Neuronal stem cell (in vitro differentiated cells): ENCODE data around the gene TRPM8. TPM values are rescaled to one million over a fixed set of nuclear protein-coding genes. Genes with fewer than 3 reads are reported as not detected.
"Not testable (repeated sequence)": the region's sequence is repeated elsewhere in the genome, so short reads cannot be mapped to it uniquely, and the experiment has no call there.

Experiments
- DNase-seq: peaks from one replicate; pipeline ENCODE4 v3.0.0-alpha.2; 2013; ENCODE audit warnings: low spot score
- H2AFZ ChIP-seq: one replicate; pipeline ENCODE4 v1.6.1; 2013; ENCODE audit warnings: mild to moderate bottlenecking, low read length, inconsistent platforms
- H2AK5ac ChIP-seq: 2 replicates; pipeline ENCODE4 v1.6.1; 2013; ENCODE audit warnings: low read depth, mild to moderate bottlenecking, inconsistent platforms, low read length, moderate library complexity, mixed read lengths
- H2BK120ac ChIP-seq: 2 replicates; pipeline ENCODE4 v1.6.1; 2013; ENCODE audit warnings: low read depth, mild to moderate bottlenecking, inconsistent platforms, low read length, moderate library complexity, mixed read lengths
- H2BK12ac ChIP-seq: one replicate; pipeline ENCODE4 v1.6.1; 2013; ENCODE audit warnings: low read length, inconsistent platforms
- H2BK15ac ChIP-seq: 2 replicates; pipeline ENCODE4 v1.6.1; 2013; ENCODE audit warnings: mild to moderate bottlenecking, low read length, inconsistent platforms, mixed read lengths
- H2BK5ac ChIP-seq: one replicate; pipeline ENCODE4 v1.6.1; 2013; ENCODE audit warnings: inconsistent platforms, mild to moderate bottlenecking, low read length, moderate library complexity
- H3K14ac ChIP-seq: one replicate; pipeline ENCODE4 v1.6.1; 2013; ENCODE audit warnings: low read length, inconsistent platforms
- H3K18ac ChIP-seq: 2 replicates; pipeline ENCODE4 v1.6.1; 2013; ENCODE audit warnings: low read length, inconsistent platforms
- H3K23ac ChIP-seq: 2 replicates; pipeline ENCODE4 v1.6.1; 2013; ENCODE audit warnings: low read depth, mild to moderate bottlenecking, mixed read lengths, low read length, inconsistent platforms; ENCODE audit not compliant: poor library complexity
- H3K27ac ChIP-seq: replicated peaks from 3 replicates; pipeline ENCODE4 v1.5.1; 2013; ENCODE audit warnings: low read length, inconsistent platforms
- H3K27me3 ChIP-seq, 3 experiments: 2 replicates each; pipeline ENCODE4 v1.6.1; 2013; ENCODE audit warnings: low read length in 3 of 3, mild to moderate bottlenecking in 2 of 3, inconsistent platforms in 1 of 3, low read depth in 1 of 3, mixed read lengths in 1 of 3, moderate library complexity in 1 of 3; ENCODE audit not compliant: control insufficient read depth in 3 of 3, insufficient read depth in 3 of 3
- H3K36me3 ChIP-seq, 2 donors: replicated peaks in 1 of 2; 2 replicates each; pipeline ENCODE4 v1.6.1; 2013; ENCODE audit warnings: low read length in 2 of 2; ENCODE audit not compliant: control insufficient read depth in 2 of 2, insufficient read depth in 2 of 2
- H3K4ac ChIP-seq: 2 replicates; pipeline ENCODE4 v1.6.1; 2013; ENCODE audit warnings: inconsistent platforms, mild to moderate bottlenecking, low read length, moderate library complexity
- H3K4me1 ChIP-seq, 2 donors: 1 replicate in 1 of 2; 2 replicates in 1 of 2; pipeline ENCODE4 v1.6.1; 2013; ENCODE audit warnings: low read length in 2 of 2, low read depth in 1 of 2; ENCODE audit not compliant: control insufficient read depth in 2 of 2, insufficient read depth in 1 of 2
- H3K4me2 ChIP-seq: one replicate; pipeline ENCODE4 v1.6.1; 2013; ENCODE audit warnings: mild to moderate bottlenecking, low read length, inconsistent platforms; ENCODE audit not compliant: insufficient read depth, poor library complexity, severe bottlenecking
- H3K4me3 ChIP-seq, 2 donors: 2 replicates each; pipeline ENCODE4 v1.5.1; 2013; ENCODE audit warnings: low read length in 2 of 2, mild to moderate bottlenecking in 2 of 2, inconsistent platforms in 1 of 2, moderate library complexity in 1 of 2
- H3K79me1 ChIP-seq: one replicate; pipeline ENCODE4 v1.6.1; 2013; ENCODE audit warnings: low read depth, mild to moderate bottlenecking, inconsistent platforms, low read length, moderate library complexity
- H3K9ac ChIP-seq: one replicate; pipeline ENCODE4 v1.6.1; 2013; ENCODE audit warnings: mild to moderate bottlenecking, low read depth, low read length, inconsistent platforms; ENCODE audit not compliant: poor library complexity
- H3K9me3 ChIP-seq, 2 donors: replicated peaks in 1 of 2; 2 replicates each; pipeline versions ENCODE3 to v1.6.1; 2013; ENCODE audit warnings: low read length in 2 of 2, mild to moderate bottlenecking in 2 of 2, inconsistent platforms in 1 of 2, low read depth in 1 of 2, mixed read lengths in 1 of 2, moderate library complexity in 1 of 2; ENCODE audit not compliant: control insufficient read depth in 2 of 2, insufficient read depth in 1 of 2
- H4K8ac ChIP-seq: one replicate; pipeline ENCODE4 v1.6.1; 2013; ENCODE audit warnings: low read depth, mild to moderate bottlenecking, inconsistent platforms, low read length, moderate library complexity
- H4K91ac ChIP-seq: one replicate; pipeline ENCODE4 v1.6.1; 2013; ENCODE audit warnings: low read length, low read depth, mild to moderate bottlenecking, inconsistent platforms; ENCODE audit not compliant: poor library complexity
- WGBS, 2 donors: extraction: QIAGEN DNeasy Blood & Tissue Kit; methylation state at CpG; one replicate each; pipeline ENCODE4 v1.1.7; 2013; ENCODE audit warnings: missing lambda C conversion rate in 2 of 2, mixed read lengths in 1 of 2; ENCODE audit not compliant: insufficient read length in 2 of 2, insufficient replicate concordance in 1 of 2; ENCODE audit errors: extremely low coverage in 2 of 2; 5-methylcytosine and 5-hydroxymethylcytosine counted together
- polyA plus RNA-seq, 2 experiments: library from polyadenylated mRNA; stranded (reverse); fragments of 200-250 nt; gene quantifications; one replicate each; pipeline ENCODE4 v1.2.3, GENCODE V29; 2013

TRPM8 gene
- polyA plus RNA-seq (2013, experiment 1 of 2), result 4.2 TPM
- 4.8 TPM for polyA plus RNA-seq (2013, experiment 2 of 2)

DNA sequence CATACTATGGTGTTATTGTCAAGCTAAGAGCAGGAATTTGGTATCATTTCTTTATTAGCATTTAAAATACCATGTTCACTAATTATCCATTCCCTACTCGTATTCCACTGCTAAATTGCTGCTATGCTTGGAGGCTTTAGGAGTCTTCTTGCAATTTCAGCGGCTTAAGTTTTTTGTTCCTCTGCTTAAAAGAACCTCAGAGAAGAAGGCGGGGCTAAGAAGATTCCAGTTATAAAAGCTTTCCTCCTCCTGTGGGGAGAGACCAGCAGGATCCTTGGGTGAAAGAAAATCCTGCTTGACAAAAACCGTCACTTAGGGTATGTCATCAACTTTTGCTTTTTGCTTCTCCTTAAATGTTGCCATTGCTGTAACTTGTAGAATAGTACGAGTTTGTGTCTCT lies at the start of gene TRPM8:
Gene TRPM8, plus strand, starts transcription at position 258 of the 400 bp plus-strand sequence. CDS start 9,165 bp downstream, outside the sequence.
- peak within 1 kb of the TSS; percentile 12 for H3K4me2 ChIP-seq
- no peak within 1 kb of the TSS for H2BK120ac ChIP-seq
- no peak within 1 kb of the TSS for H2BK15ac ChIP-seq
- no peaks in the 10 kb centered on the region for H3K36me3 ChIP-seq
- H2AK5ac ChIP-seq, result no peak within 1 kb of the TSS
- H4K8ac ChIP-seq, result no peak within 1 kb of the TSS
- no peaks in the 10 kb centered on the region for H3K27me3 ChIP-seq
- DNase-seq, result peak; percentile 71
- no peak within 1 kb of the TSS for H3K18ac ChIP-seq
- H3K9ac ChIP-seq, result no peak within 1 kb of the TSS
- H3K4ac ChIP-seq, result no peak within 1 kb of the TSS
- H3K23ac ChIP-seq, result no peak within 1 kb of the TSS
- H2AFZ ChIP-seq, result no peak within 1 kb of the TSS
- no peak within 1 kb of the TSS for H3K14ac ChIP-seq
- no peaks in the 10 kb centered on the region for H3K79me1 ChIP-seq
- no peak within 1 kb of the TSS for H2BK5ac ChIP-seq
- H4K91ac ChIP-seq, result no peak within 1 kb of the TSS
- no peak within 1 kb of the TSS for H2BK12ac ChIP-seq
- peak within 1 kb of the TSS; percentile 83 for H3K27ac ChIP-seq
- H3K9me3 ChIP-seq, result no peaks in the 10 kb centered on the region
- H3K4me3 ChIP-seq, result no peak within 1 kb of the TSS
- no CpG with 5 or more reads among the region's 5 CpGs for WGBS, 2 donors
- H3K4me1 ChIP-seq, result peaks cover 6 to 16% of the 10 kb centered on the region in 2 donors

DNA sequence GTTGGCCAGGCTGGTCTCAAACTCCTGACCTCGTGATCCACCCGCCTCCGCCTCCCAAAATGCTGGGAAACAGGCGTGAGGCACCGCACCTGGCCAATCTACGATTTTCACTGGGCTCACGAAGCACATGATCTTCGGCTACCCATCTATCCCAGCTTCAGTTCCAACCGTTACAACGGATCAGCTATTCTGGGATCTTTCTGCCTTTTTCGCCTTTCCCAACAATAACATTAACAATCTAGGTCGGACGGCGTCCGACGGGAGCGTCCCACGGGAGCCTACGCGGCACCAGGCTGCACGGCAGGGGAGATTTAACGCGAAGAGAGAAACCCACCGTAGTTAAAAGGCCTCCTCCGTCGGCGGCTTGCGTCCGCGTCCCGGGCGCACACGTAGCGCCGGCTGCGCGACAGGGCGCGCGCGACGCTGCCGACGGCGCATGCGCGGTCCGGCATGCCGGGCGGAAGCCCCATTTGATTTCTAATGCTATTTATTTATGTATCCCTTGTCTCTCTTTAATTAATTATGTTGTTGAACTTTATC lies 49.1 kb upstream of the TRPM8 start, which contains the start of gene MSL3B:
Gene MSL3B, minus strand, starts transcription at position 394 of the 540 bp plus-strand sequence.
- peaks cover 0 to 10% of the 10 kb centered on the region in 2 donors for H3K36me3 ChIP-seq

DNA sequence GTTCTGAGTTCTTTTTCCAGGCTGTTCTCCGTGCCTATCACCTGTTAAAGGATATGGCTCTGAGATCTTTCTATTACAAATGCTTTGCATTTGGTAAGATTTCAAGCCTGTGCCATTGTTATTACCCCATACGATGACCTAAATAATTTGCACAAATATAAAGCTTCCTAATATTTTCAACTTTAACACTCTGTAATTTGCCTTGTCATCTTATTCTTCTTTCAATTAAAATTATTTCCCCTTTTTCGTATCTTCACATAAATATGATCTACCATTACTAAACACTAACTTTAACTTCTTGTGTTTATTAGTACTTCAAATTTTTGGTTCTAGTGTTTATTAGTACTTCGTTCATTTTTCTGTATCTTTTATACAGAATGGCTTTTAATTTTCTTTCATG lies 45.7 kb upstream of the TRPM8 start:
- H4K91ac ChIP-seq, result no peak overlapping the region
- no peak for DNase-seq
- no peaks in the 10 kb centered on the region for H3K4me1 ChIP-seq
- no peak overlapping the region for H3K27ac ChIP-seq
- H3K4ac ChIP-seq, result no peak overlapping the region
- H3K9ac ChIP-seq, result no peak overlapping the region
- H2BK15ac ChIP-seq, result no peak overlapping the region
- H3K27me3 ChIP-seq, result peaks cover 0 to 18% (median 0%) of the 10 kb centered on the region in 3 experiments
- H3K9me3 ChIP-seq, result peaks cover 0 to 2% of the 10 kb centered on the region in 2 donors
- H2BK12ac ChIP-seq, result no peak overlapping the region
- H3K14ac ChIP-seq, result no peak overlapping the region
- H3K36me3 ChIP-seq, result peaks cover 0 to 4% of the 10 kb centered on the region in 2 donors
- no peak overlapping the region for H3K23ac ChIP-seq
- no peak overlapping the region for H3K18ac ChIP-seq
- no peak overlapping the region for H3K4me2 ChIP-seq
- H2BK120ac ChIP-seq, result no peak overlapping the region
- no peak overlapping the region for H2BK5ac ChIP-seq
- H2AFZ ChIP-seq, result no peak overlapping the region
- H3K4me3 ChIP-seq, result no peak overlapping the region
- H4K8ac ChIP-seq, result no peak overlapping the region
- H2AK5ac ChIP-seq, result no peak overlapping the region
- WGBS, 2 donors, result 100% methylated on average over 1 of the region's 4 CpGs
- H3K79me1 ChIP-seq, result peaks cover 1% of the 10 kb centered on the region

More for the DNA sequence above, 49.1 kb upstream of the TRPM8 start, which contains the start of gene MSL3B:
- Histone ChIP-seq H4K8ac (no peak within 1 kb of the TSS), H2BK15ac (no peak within 1 kb of the TSS), H3K4me1 (peaks cover 0 to 1% of the 10 kb centered on the region in 2 donors), H3K23ac (no peak within 1 kb of the TSS), H3K18ac (peak within 1 kb of the TSS; percentile 95), H3K79me1 (peaks cover 1% of the 10 kb centered on the region), H2AFZ (no peak within 1 kb of the TSS), H3K4ac (no peak within 1 kb of the TSS), H3K4me2 (peak within 1 kb of the TSS; percentile 54), H3K27ac (no peak within 1 kb of the TSS), H2BK12ac (no peak within 1 kb of the TSS), H3K9me3 (peaks cover 0 to 6% of the 10 kb centered on the region in 2 donors), H3K27me3 (peaks cover 0 to 9% (median 0%) of the 10 kb centered on the region in 3 experiments), H2BK5ac (no peak within 1 kb of the TSS), H2AK5ac (no peak within 1 kb of the TSS), H3K9ac (peak within 1 kb of the TSS; percentile 75), H3K14ac (no peak within 1 kb of the TSS), H3K4me3 (peak within 1 kb of the TSS in 1 of 2 donors; percentile 83), H2BK120ac (no peak within 1 kb of the TSS), H4K91ac (no peak within 1 kb of the TSS)
- no CpG with 5 or more reads among the region's 50 CpGs for WGBS, 2 donors
- DNase-seq, result peak; percentile 26

DNA sequence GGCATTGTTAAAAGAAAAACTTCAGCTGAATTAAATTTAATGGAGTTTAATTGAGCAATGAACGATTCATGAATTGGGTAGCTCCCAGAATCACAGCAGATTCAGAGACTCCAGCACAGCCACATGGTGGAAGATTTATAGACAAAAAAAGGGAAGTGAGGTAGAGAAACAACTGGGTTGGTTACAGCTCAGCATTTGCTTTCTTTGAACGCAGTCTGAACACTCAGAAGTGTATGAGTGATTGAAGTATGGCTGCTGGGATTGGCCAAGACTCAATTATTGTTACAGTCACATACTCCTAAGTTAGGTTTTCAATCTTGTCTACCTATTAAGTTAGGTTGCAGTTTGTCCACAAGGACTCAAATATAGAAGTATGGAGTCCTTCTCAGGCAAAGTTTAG lies 45.0 kb upstream of the TRPM8 start:
- H2BK120ac ChIP-seq, H2AFZ ChIP-seq, DNase-seq, H3K4ac ChIP-seq, H2BK12ac ChIP-seq, H3K36me3 ChIP-seq, H3K79me1 ChIP-seq, H3K27ac ChIP-seq, H3K9me3 ChIP-seq, H4K8ac ChIP-seq, H3K4me2 ChIP-seq, H3K4me3 ChIP-seq, H3K23ac ChIP-seq, H2BK5ac ChIP-seq, H4K91ac ChIP-seq, H3K9ac ChIP-seq, H3K18ac ChIP-seq, H3K4me1 ChIP-seq, H2AK5ac ChIP-seq, H2BK15ac ChIP-seq, H3K14ac ChIP-seq: not testable (repeated sequence)
- H3K27me3 ChIP-seq, result peaks cover 0 to 18% (median 0%) of the 10 kb centered on the region in 3 experiments
- WGBS, 2 donors, result no CpG with 5 or more reads among the region's 2 CpGs
